Muscle of back (tissue), 11 donors: ENCODE results near the gene ANGPTL2. TPM values are rescaled to one million over a fixed set of nuclear protein-coding genes. Genes with fewer than 3 reads are reported as not detected.

Experiments used
- DNase-seq, 3 donors: peaks; one replicate each; pipeline versions ENCODE4 v3.0.0 to v3.0.0-alpha.2; 2013
- polyA plus RNA-seq, 10 donors: library from polyadenylated mRNA; unstranded; fragments of 120-200 nt; gene quantifications; one replicate each; pipeline ENCODE4 v1.2.1, GENCODE V29; 2013; ENCODE audit not compliant: insufficient read length in 10 of 10

ANGPTL2 gene
- polyA plus RNA-seq, 10 donors: 50.0 to 151 (median 85.5) TPM

GRCh38 chr9:127053960-127054359 lies 68.5 kb downstream of the ANGPTL2 start:
- peak in 2 of 3 donors; percentile 61 to 64 for DNase-seq

- peak in 2 of 3 donors; percentile 75 to 83 for DNase-seq
Observed at GRCh38 chr9:127053057-127053821, 69.2 kb downstream of the ANGPTL2 start.

DNA sequence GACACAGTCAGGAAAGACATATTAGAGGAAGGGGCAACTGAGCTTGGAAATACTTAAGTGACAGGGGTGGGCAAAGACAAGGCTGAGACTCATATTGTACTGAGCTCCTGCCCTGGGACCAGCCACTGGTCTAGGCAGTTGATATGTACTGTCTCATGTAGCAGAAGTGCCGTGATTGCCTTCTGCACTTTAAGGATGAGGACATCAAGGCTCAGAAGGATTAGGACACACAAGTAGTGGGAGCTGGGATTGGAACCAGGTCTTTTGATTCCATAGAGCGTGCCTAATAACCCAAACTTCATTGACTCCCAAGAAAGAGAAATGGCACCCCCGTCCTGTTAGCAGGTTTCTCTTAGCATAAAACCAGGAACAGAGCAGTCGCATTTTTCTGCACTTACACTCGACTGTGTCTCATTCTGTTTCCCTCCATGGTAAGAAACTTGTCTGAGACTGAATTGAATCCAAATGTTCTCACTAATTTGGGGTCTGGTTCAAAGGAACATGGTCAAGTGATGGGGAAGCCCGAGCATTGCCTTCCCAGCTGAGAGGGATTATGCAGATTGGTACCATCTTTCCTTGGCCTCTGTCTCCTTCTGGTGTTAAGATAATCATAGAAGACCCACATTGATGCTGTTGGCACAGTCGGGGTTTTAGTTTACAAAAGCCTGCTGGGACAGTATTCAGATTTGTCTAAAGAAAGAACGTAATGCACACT lies 70.4 kb downstream of the ANGPTL2 start:
- DNase-seq: peak in 1 of 3 donors; percentile 37

DNA sequence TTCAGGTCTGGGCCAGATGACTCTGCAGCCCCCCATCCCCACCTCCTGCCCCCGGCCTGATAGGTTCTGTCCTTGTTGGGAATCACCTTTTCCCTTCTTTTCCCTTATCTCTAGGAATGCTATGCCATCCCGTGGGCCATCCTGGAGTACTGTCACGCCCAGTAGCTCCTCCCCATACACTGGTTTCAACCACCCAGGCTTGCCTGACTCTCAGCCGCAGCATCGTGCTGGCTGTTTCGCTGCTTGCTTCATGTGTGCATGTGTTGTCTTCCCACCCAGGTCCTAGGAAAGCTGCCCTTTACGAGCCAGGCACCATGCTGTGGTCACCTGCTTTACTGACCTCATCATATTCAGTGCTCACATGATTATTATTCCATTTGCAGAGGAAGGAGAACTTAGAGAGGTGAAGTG lies 71.8 kb downstream of the ANGPTL2 start:
- DNase-seq: no peak

- DNase-seq: no peak
Observed at GRCh38 chr9:127050152-127050551, 72.3 kb downstream of the ANGPTL2 start.

- no peak for DNase-seq
Observed at GRCh38 chr9:127049581-127049980, 72.9 kb downstream of the ANGPTL2 start.

- DNase-seq: peak; percentile 42 to 66 (median 63)
Observed at GRCh38 chr9:127049044-127049443, 73.4 kb downstream of the ANGPTL2 start.

DNA sequence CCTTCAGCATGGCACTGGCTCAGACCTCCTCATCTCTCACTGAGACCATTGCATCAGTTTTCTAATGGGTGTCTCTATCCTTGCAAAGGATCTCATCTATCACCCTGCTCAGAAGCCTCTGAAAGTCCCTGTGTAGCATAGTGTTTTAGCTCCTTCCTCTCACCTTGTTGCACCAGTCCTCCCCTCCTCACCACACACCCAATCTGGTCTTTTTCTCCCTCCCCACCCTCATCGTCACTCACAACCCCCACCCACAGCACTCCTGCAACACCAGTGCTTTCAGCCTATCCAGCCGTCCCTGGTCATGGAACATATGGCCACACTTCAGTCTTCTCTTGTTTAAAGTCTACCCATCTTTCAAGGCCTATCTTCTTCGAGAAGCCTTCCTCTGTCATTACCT lies 74.5 kb downstream of the ANGPTL2 start:
- no peak for DNase-seq

- DNase-seq: no peak
Observed at GRCh38 chr9:127045148-127045547, 77.3 kb downstream of the ANGPTL2 start.

DNA sequence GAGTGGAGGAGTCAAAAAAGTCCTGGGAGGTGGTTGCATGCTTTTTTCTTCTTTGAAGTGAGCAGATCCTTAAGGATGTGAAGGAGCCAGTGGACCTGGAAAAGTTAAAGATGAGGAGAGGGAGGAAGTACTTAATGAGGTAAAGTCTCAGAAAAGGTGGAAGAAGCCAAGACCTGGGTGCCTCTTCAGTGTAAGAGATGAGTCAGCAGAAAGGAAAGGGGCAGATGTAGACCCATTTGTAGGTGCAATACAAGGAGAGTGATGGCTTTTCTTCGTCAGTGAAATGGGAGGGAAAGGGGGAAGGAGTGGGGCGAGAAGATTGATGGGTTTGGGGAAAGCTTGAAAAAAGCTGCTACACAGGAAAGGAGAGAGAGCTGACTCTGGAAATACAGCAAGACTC lies 82.9 kb downstream of the ANGPTL2 start:
- DNase-seq: no peak

DNA sequence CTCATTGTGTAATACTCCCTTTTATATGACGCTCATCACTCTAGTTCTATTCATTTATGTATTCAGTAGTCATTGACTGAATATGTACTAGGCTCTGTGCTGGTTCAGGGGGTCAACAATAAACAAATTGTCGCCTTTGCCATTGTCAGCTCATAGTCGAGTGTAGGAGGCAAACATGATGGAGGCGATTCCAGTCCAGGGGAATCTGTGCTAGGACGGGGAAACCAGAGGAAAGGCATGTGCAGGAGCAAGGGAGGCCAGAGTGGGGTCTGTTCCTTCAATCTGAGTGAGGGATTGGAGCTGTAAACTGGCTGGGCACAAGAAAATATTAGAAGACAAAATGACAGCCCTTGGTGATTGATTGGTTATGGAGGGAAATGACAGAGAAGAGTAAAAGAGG lies 83.9 kb downstream of the ANGPTL2 start:
- no peak for DNase-seq

Other genes with a start within 250 kb of the ANGPTL2 start
- 10 to 100 TPM in 1 of 10 donors, 1 to 10 TPM in 9; 4.6 to 11.4 (median 7.5) TPM for gene RALGPS1, start 207.9 kb downstream of the ANGPTL2 start, polyA plus RNA-seq
- 10 to 100 TPM; 13.6 to 23.3 (median 17.1) TPM for gene GARNL3, start 142.1 kb upstream of the ANGPTL2 start, polyA plus RNA-seq